NCI-H146 treated with DMSO at 0.1 percent for 48 hours (cell line): Measurements from ENCODE around the gene PIM3.

ENCODE experiments used
- DNase-seq: peaks from one replicate; lab custom pipeline; 2025; ENCODE audit not compliant: unreplicated experiment; lab: John Stamatoyannopoulos, UW

Gene PIM3

GRCh38 chr22:49966041-49966773, 5.6 kb downstream of the PIM3 start:
- no peak for DNase-seq

- no peak for DNase-seq
Measured at GRCh38 chr22:49966774-49967705, 6.5 kb downstream of the PIM3 start.

- no peak for DNase-seq
Measured at GRCh38 chr22:49967706-49968208, 7.2 kb downstream of the PIM3 start.

- no peak for DNase-seq
Measured at GRCh38 chr22:49968313-49968830, 7.8 kb downstream of the PIM3 start.

- no peak for DNase-seq
Measured at GRCh38 chr22:49968831-49969661, 8.5 kb downstream of the PIM3 start.

DNA sequence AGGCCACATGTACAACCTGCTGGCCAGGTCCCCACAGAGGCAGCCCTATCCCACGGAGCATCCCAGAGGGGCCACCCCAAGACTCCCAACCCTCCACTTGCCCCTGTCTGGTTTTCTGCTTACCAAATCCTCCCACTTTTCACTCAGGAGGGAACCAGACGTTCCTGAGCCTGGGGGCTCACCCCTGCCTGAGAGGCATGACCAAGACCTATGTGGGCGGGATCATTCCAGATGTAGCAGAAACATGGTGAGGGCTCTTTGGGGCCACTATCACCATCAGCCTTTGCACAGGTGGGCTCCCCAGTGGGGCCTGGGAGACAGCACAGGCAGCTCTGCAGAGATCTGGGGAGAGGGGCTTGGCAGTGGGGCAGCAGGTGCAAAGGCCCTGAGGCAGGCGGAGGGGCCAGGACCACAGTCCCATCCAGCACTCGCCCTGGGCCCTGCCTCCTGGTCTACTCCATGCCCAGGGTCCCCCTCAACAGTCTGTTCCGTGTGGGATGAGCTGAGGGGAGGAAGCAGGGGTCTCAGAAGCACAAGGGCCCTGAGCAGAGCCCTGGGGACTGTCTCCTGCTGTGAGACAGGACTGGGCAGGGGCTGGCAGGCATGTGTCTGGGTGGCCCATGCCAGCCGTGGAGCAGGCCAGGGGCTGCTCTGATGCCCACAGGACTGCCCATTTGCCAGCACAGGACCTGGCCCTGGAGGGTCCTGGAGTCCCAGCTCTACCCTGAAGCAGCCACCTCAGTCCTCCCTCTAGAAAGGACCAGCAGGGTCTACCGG, 9.4 kb downstream of the PIM3 start:
- no peak for DNase-seq

DNA sequence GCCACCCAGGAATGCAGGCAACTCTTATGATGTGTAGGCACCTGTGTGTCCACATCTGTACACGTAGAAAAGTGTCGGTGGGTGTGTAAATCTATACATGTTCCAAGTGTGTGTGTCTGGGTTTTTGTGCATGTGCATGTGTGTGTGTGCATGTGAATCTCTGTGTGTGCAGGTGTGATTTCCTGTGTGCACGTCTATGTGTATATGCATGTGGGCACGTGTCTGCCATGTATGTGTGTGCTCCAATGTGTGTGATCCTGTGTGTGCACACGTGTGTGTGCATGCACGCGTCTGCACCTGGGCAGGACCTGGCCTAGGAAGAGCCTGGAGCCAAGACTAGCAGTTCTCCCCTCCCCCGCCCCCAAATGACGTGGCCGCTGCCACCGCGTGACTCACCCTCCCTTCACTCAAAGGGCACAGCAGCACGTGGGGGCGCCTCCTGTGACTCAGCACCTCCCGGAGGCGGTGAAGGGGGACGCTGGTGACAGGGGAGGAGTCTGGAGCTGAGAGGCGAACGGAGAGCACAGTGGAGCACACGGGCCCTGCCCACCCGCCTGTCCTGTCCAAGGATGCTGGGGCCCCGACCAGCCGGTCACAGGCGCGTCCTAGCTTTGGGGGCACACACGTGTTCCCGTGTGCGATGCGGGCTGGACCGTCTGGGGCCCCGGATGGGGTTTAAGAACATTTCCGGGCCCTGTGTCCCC, 10.1 kb downstream of the PIM3 start:
- DNase-seq, result no peak

DNA sequence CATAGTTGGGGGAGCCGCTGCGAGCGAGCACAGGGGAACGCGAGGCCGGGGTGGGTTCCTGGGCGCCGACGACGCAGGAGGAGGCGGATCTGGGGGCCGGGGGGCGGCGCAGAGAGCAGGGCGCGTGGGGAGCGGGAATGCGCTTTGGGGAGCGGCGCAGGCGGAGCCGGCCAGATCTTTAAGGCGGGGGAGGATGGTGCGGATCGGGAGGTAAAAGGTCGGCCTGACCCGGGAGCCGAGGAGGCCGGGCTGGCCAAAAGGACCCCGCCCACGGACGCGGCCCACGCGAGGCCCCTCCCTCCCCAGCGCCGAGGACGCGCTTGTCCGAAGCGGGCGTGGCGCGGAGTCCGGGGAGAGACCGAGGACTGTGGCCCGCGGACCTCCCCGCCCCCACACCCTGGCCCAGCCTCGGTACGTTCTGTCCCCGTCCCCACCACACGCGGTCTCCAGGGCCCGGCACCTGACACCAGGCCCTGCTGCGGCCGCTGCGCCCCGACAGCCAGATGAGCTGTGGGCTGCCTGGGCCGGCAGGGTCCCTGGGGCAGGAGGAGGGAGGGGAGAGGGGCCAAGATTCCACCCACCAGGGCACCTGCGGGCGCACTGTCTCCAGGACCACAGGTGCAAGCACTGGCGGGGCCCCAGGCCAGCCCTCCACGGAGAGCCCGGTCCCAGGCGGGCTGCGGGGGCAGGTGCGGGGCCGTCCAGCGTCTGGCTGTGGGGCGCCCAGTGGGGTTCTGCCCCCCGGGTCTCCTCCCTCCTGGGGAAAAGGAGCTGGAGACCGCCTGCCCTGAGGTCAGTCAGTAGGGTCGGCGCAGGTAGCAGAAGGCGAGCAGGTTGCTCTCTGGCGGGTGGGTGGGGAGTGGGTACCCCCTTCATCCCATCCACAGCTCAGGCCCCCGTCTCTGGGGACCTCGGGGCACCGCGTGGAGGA, 10.9 kb downstream of the PIM3 start:
- DNase-seq, result no peak

GRCh38 chr22:49972163-49973017, 11.8 kb downstream of the PIM3 start:
- no peak for DNase-seq

- DNase-seq, result no peak
Measured at GRCh38 chr22:49973018-49973961, 12.7 kb downstream of the PIM3 start.

DNA sequence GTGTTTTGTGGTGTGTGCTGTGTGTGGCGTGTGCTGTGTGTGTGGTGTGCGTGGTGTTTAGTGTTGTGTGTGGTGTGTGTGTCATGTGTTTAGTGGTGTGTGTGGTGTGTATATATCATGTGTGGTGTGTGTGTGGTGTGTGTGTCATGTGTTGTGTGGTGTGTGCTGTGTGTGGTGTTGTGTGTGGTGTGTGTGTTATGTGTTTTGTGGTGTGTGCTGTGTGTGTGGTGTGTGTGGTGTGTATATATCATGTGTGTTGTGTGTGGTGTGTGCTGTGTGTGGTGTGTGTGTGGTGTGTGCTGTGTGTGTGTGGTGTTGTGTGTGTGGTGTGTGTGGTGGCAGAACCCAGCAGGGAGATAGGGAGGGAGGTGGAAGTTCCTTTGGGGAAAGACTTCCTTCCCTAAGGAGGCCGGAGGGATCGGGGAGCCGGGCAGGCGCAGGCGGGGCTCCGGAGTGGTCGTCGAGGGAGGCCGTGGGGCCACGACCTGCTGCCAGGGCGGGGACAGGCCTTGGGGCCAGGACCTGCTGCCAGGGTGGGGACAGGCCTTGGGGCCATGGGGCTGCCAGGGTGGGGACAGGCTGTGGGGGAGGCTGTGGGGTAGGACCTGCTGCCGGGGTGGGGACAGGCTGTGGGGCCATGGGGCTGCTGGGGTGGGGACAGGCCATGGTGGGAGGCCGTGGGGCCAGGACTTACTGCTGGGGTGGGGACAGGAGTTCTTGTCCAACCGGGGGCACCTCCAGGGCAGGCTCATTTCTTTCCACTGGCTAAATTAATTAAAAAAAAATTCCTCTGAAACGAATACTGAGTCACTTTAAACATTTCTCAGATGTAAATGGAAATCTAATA, 15.2 kb downstream of the PIM3 start:
- no peak for DNase-seq

- no peak for DNase-seq
Measured at GRCh38 chr22:49976439-49977175, 16.0 kb downstream of the PIM3 start.

GRCh38 chr22:49977578-49977977, 17.0 kb downstream of the PIM3 start:
- no peak for DNase-seq

- no peak for DNase-seq
Measured at GRCh38 chr22:49979587-49980264, 19.2 kb downstream of the PIM3 start.
